Choroid plexus epithelial cell (primary cell): ENCODE data around the gene PKP4.

Experiments used
- DNase-seq: peaks from one replicate; pipeline ENCODE4 v3.0.0-alpha.2; 2010; ENCODE audit warnings: low read depth
- H3K4me3 ChIP-seq: 2 replicates; pipeline ENCODE4 v1.5.1; 2011; ENCODE audit warnings: low read depth, mild to moderate bottlenecking, control low read depth, low read length, moderate library complexity
- TF ChIP-seq, protein P1 (sequence below): conservative IDR thresholded peaks from 2 replicates; pipeline ENCODE4 v1.5.1; 2011; ENCODE audit warnings: low read depth, mild to moderate bottlenecking, control low read depth, inconsistent platforms, low read length, moderate library complexity

PKP4 gene

GRCh38 chr2:158575051-158575635 lies 118.4 kb downstream of the PKP4 start:
- peak; percentile 26 for DNase-seq
- no peak overlapping the region for H3K4me3 ChIP-seq
- TF ChIP-seq, protein P1, sequence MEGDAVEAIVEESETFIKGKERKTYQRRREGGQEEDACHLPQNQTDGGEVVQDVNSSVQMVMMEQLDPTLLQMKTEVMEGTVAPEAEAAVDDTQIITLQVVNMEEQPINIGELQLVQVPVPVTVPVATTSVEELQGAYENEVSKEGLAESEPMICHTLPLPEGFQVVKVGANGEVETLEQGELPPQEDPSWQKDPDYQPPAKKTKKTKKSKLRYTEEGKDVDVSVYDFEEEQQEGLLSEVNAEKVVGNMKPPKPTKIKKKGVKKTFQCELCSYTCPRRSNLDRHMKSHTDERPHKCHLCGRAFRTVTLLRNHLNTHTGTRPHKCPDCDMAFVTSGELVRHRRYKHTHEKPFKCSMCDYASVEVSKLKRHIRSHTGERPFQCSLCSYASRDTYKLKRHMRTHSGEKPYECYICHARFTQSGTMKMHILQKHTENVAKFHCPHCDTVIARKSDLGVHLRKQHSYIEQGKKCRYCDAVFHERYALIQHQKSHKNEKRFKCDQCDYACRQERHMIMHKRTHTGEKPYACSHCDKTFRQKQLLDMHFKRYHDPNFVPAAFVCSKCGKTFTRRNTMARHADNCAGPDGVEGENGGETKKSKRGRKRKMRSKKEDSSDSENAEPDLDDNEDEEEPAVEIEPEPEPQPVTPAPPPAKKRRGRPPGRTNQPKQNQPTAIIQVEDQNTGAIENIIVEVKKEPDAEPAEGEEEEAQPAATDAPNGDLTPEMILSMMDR: no peak

- DNase-seq: no peak
- H3K4me3 ChIP-seq: no peak overlapping the region
- TF ChIP-seq, protein P1: no peak
Observed at GRCh38 chr2:158577141-158577540, 120.4 kb downstream of the PKP4 start.

- H3K4me3 ChIP-seq: no peak overlapping the region
- TF ChIP-seq, protein P1: no peak
Observed at GRCh38 chr2:158578703-158579330, 122.1 kb downstream of the PKP4 start.

GRCh38 chr2:158579928-158580327 lies 123.2 kb downstream of the PKP4 start:
- no peak overlapping the region for H3K4me3 ChIP-seq
- no peak for DNase-seq
- TF ChIP-seq, protein P1: no peak

More at GRCh38 chr2:158578703-158579330, 122.1 kb downstream of the PKP4 start:
- no peak for DNase-seq

- DNase-seq: no peak
- TF ChIP-seq, protein P1: no peak
- no peak overlapping the region for H3K4me3 ChIP-seq
Observed at GRCh38 chr2:158580760-158581159, 124.0 kb downstream of the PKP4 start.

GRCh38 chr2:158582670-158583069 lies 125.9 kb downstream of the PKP4 start:
- no peak overlapping the region for H3K4me3 ChIP-seq
- TF ChIP-seq, protein P1: no peak

GRCh38 chr2:158583923-158584322 lies 127.2 kb downstream of the PKP4 start:
- no peak overlapping the region for H3K4me3 ChIP-seq
- TF ChIP-seq, protein P1: no peak
- DNase-seq: no peak

More at GRCh38 chr2:158582670-158583069, 125.9 kb downstream of the PKP4 start:
- no peak for DNase-seq
